Testis (tissue), 3 donors: ENCODE results near the gene FKBP8. TPM values are rescaled to one million over a fixed set of nuclear protein-coding genes. Genes with fewer than 3 reads are reported as not detected.
"Not testable (repeated sequence)": the region's sequence is repeated elsewhere in the genome, so short reads cannot be mapped to it uniquely, and the experiment has no call there.

ENCODE experiments used
- DNase-seq: peaks from one replicate; pipeline ENCODE4 v3.0.0-alpha.2; 2019
- H3K27ac ChIP-seq, 2 donors: fragments of 200-600 bp; sonication (generic); one replicate each; pipeline ENCODE4 v1.5.1; 2019
- H3K27me3 ChIP-seq: fragments of 200-600 bp; sonication (generic); one replicate; pipeline ENCODE4 v1.5.1; 2019
- H3K36me3 ChIP-seq: fragments of 200-600 bp; sonication (generic); one replicate; pipeline ENCODE4 v1.5.1; 2017; ENCODE audit warnings: low read depth; ENCODE audit errors: missing control alignments
- H3K4me1 ChIP-seq: fragments of 200-600 bp; sonication (generic); one replicate; pipeline ENCODE4 v1.5.1; 2019
- H3K4me3 ChIP-seq, 2 donors: fragments of 200-600 bp; sonication (generic); one replicate each; pipeline ENCODE4 v1.5.1; 2017 to 2019
- H3K9me3 ChIP-seq: fragments of 200-600 bp; sonication (generic); one replicate; pipeline ENCODE4 v1.5.1; 2017
- POLR2A ChIP-seq: fragments of 450-650 bp; IDR thresholded peaks from one replicate; pipeline ENCODE4 v1.6.1; 2017; ENCODE audit warnings: antibody characterized with exemption, mild to moderate bottlenecking, moderate library complexity
- whole genome bisulfite sequencing, 2 donors: methylation state at CpG; one replicate each; pipeline ENCODE4 v1.1.5; 2018; 5-methylcytosine and 5-hydroxymethylcytosine counted together
- intact Hi-C: fragments of 100-400 bp; cut with DNase I; formaldehyde crosslinking; loops from one replicate; pipeline ENCODE4 v1.15.1; 2023; ENCODE audit warnings: low total_unique reads
- polyA plus RNA-seq: library from polyadenylated mRNA; stranded (reverse); fragments of 350-450 nt; fragmentation: Illumina TruSeq; extraction: RNeasy Lipid Tissue Mini Kit (QIAGEN cat#74804); gene quantifications from one replicate; pipeline ENCODE4 v1.2.3, GENCODE V29; 2014; ENCODE audit warnings: low read depth, low replicate concordance; ENCODE audit not compliant: insufficient read depth
- total RNA-seq, 2 donors: library from RNA; depleted of rRNA; stranded (reverse); fragments of >200 nt; gene quantifications; one replicate each; pipeline ENCODE4 v1.2.3, GENCODE V29; 2016
- TF ChIP-seq, protein P1 (sequence below), 3 experiments: fragments of 450-650 bp in 2 of 3; fragments of 200-600 bp in 1 of 3; sonication (generic) in 1 of 3; IDR thresholded peaks; one replicate each; pipeline ENCODE4 v1.5.1; 2016 to 2019; ENCODE audit warnings: antibody characterized with exemption in 3 of 3, mild to moderate bottlenecking in 2 of 3, moderate library complexity in 1 of 3

Gene FKBP8
- total and polyA plus RNA-seq, 3 donors from 2014 or later, result 571 to 614 (median 587) TPM

DNA sequence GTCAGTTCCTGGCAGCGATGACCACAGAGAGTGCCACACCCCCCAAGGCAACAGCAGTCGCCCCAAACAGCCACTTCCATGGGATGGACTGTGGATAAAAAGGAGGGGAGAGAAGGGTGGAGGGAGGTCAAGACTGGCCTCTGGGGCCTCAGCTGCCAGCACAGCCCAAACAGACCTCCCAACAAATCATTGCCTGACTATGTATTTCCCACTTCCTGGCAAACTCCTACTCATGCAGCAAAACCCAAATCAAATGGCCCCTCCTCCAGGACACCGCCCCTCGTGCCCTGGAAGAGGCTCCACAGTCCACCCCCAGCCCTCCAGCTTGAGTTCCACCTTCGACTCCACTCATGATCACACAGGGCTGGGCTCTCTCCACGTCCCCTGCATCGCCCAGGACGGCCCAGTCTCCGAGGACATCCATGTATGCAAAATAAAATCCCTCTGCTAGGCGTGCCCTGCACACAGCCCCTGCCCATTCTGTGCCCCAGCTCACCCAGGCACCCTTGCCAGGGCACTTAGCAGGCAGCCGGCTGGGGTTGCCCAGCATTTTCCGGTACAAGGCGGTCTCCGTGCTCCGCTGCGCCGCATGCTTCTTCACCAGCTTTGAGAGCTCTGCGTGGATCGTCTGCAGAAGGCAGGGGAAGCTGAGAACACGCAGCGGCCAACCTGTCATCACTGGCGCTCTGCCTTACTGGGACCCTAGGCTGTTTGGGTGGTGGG lies 11.0 kb downstream of the FKBP8 start:
- Histone ChIP-seq H3K36me3 (no peaks in the 10 kb centered on the region), H3K4me1 (no peaks in the 10 kb centered on the region)
- 96 to 98% methylated on average over 8 to 22 of the region's 22 CpGs for WGBS, 2 donors

DNA sequence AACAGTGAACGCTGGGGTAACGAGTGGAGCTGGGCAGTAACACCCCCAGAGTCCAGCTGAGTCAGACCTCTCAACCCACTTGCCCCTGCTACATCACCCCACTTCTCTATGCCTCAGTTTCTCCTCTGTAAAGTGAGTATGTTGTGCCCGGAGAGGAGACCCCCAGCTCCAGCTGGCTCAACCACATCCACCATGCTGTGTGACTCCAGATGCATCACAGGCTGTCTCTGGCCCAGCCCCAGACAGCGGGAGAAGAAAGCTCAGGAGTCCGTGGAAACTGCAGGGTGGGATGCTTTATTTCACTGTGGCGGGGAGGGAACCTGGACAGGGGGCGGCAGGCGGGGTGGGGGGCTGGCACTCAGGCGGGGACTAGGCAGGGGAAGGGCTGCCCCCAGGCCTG lies 11.9 kb downstream of the FKBP8 start:
- intact Hi-C loops, result no loop called here
- 88 to 92% methylated on average over 9 of the region's 9 CpGs for WGBS, 2 donors
- no peaks in the 10 kb centered on the region for H3K9me3 ChIP-seq
- H3K4me1 ChIP-seq, result no peaks in the 10 kb centered on the region
- no peaks in the 10 kb centered on the region for H3K36me3 ChIP-seq
- no peaks in the 10 kb centered on the region for H3K27me3 ChIP-seq
- no peak for TF ChIP-seq POLR2A
- TF ChIP-seq, protein P1, sequence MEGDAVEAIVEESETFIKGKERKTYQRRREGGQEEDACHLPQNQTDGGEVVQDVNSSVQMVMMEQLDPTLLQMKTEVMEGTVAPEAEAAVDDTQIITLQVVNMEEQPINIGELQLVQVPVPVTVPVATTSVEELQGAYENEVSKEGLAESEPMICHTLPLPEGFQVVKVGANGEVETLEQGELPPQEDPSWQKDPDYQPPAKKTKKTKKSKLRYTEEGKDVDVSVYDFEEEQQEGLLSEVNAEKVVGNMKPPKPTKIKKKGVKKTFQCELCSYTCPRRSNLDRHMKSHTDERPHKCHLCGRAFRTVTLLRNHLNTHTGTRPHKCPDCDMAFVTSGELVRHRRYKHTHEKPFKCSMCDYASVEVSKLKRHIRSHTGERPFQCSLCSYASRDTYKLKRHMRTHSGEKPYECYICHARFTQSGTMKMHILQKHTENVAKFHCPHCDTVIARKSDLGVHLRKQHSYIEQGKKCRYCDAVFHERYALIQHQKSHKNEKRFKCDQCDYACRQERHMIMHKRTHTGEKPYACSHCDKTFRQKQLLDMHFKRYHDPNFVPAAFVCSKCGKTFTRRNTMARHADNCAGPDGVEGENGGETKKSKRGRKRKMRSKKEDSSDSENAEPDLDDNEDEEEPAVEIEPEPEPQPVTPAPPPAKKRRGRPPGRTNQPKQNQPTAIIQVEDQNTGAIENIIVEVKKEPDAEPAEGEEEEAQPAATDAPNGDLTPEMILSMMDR (IDR thresholded peaks at IDR 0.05), result no peak
- no peak overlapping the region for H3K27ac ChIP-seq
- no peak overlapping the region for H3K4me3 ChIP-seq
- no peak for DNase-seq

More for the DNA sequence above, 11.0 kb downstream of the FKBP8 start:
- intact Hi-C loops, result no loop called here
- H3K4me3 ChIP-seq, result no peak overlapping the region
- DNase-seq, result no peak
- no peak overlapping the region for H3K27ac ChIP-seq
- no peaks in the 10 kb centered on the region for H3K27me3 ChIP-seq
- H3K9me3 ChIP-seq, result no peaks in the 10 kb centered on the region
- TF ChIP-seq, protein P1 (IDR thresholded peaks at IDR 0.05), result no peak
- no peak for TF ChIP-seq POLR2A

DNA sequence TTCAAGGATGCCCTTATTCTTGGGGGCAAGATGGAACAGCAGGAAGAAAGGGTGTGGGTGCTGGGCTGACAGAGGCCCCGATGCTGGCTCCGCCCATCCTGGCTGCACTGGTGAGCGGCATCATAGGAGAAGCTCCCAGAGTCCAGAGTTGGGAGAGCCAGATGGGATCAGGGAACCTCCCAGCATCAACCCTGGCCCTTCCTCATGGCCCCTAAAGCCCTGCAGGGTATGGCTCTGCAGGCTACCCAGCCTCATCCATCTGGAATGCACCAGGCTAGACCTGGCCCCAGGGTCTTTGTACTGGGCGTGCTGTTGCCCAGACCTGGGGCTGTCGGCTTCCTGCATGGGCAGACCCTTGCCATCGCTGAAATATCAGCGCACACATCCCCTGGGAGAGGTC lies 13.6 kb downstream of the FKBP8 start:
- Histone ChIP-seq H3K27ac (no peak overlapping the region), H3K4me1 (no peaks in the 10 kb centered on the region), H3K36me3 (no peaks in the 10 kb centered on the region), H3K4me3 (no peak overlapping the region), H3K27me3 (no peaks in the 10 kb centered on the region), H3K9me3 (no peaks in the 10 kb centered on the region)
- TF ChIP-seq, protein P1 (IDR thresholded peaks at IDR 0.05), result no peak
- TF ChIP-seq POLR2A, result no peak
- intact Hi-C loops, result no loop called here
- DNase-seq, result no peak
- WGBS, 2 donors, result 81 to 87% methylated on average over 6 to 7 of the region's 7 CpGs

DNA sequence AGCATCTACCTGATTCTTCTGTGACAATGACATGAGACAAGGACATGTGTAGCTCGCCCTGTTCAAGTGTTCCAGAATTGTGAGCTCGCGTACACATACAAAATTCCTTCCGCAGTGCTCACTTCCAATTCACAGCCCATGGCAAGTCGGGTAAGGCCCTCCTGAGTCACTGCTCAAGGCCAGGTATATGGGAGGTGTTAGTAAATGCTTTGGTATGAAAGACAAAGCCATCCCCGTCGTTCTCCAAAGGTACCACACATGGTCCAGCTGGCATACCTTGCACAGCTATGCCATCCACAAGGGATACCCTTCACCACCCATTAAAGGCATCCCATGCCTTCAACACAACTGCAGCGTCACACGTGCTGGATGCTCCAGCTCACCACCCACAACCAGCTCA lies 17.1 kb downstream of the FKBP8 start:
- Histone ChIP-seq H3K4me3 (no peak overlapping the region), H3K4me1 (peaks cover 3% of the 10 kb centered on the region), H3K9me3 (no peaks in the 10 kb centered on the region), H3K36me3 (no peaks in the 10 kb centered on the region), H3K27ac (no peak overlapping the region), H3K27me3 (no peaks in the 10 kb centered on the region)
- DNase-seq, result no peak
- intact Hi-C loops, result no loop called here
- TF ChIP-seq POLR2A, result no peak
- TF ChIP-seq, protein P1 (IDR thresholded peaks at IDR 0.05), result no peak
- 87 to 89% methylated on average over 9 of the region's 9 CpGs for WGBS, 2 donors

DNA sequence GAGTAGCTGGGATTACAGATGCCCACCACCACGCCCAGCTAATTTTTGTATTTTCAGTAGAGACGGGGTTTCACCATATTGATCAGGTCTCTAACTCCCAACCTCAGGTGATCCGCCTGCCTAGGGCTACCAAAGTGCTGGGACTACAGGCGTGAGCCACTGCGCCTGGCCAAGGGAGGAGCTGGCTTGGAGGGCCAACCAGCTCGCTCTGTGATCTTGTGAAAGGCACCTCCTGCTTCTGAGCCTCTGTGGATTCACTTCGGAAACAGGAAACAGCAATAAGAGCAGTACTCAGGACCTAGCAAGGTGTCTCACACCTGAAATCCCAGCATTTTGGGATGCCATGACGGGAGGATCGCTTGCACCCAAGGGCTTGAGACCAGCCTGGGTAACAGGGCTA lies 19.5 kb downstream of the FKBP8 start:
- intact Hi-C loops, result no loop called here
- TF ChIP-seq, protein P1 (IDR thresholded peaks at IDR 0.05), result no peak
- TF ChIP-seq POLR2A, result no peak

DNA sequence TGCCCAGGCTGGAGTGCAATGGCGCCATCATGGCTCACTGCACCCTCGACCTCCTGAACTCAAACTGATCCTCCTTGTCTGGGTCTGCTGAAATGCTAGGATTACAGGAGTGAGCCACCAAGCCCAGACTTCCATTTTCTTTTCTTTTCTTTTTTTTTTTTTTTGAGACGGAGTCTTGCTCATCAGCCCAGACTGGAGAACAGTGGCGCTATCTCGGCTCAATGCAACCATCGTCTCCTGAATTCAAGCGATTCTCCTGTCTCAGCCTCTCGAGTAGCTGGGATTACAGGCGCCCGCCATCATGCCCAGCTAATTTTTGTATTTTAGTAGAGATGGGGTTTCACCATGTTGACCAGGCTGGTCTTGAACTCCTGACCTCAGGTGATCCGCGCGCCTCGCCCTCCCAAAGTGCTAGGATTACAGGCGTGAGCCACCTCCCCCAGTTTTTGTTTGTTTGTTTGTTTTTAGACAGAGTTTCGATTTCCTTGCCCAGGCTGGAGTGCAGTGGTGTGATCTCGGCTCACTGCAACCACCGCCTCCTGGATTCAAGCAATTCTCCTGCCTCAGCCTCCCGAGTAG lies 20.4 kb downstream of the FKBP8 start:
- Histone ChIP-seq H3K27ac (peak overlapping the region in 1 of 2 donors; percentile 50), H3K4me3 (peak overlapping the region; percentile 15 to 84)
- H3K27me3 ChIP-seq, H3K4me1 ChIP-seq, H3K36me3 ChIP-seq, intact Hi-C loops, DNase-seq, H3K9me3 ChIP-seq: not testable (repeated sequence)
- 49% methylated on average over 19 of the region's 19 CpGs for WGBS, 2 donors

More for the DNA sequence above, 19.5 kb downstream of the FKBP8 start:
- Histone ChIP-seq H3K4me3 (no peak overlapping the region), H3K36me3 (no peaks in the 10 kb centered on the region), H3K27me3 (no peaks in the 10 kb centered on the region), H3K4me1 (peaks cover 9% of the 10 kb centered on the region), H3K9me3 (no peaks in the 10 kb centered on the region), H3K27ac (no peak overlapping the region)
- no peak for DNase-seq
- 88 to 92% methylated on average over 4 to 9 of the region's 9 CpGs for WGBS, 2 donors
